Dendritic cell treated with granulocyte-macrophage colony-stimulating factor and Interleukin-4, amounts not matched to agents 40 ng/mL and 50 ng/mL, for 4 days (primary cell): ENCODE results near the gene POLR1H.
"Not testable (repeated sequence)": the region's sequence is repeated elsewhere in the genome, so short reads cannot be mapped to it uniquely, and the experiment has no call there.

Experiments
- H3K27ac Mint-ChIP-seq: one replicate; pipeline ENCODE4 v1.8.0; 2022; ENCODE audit warnings: mild to moderate bottlenecking, mixed read lengths
- H3K27me3 Mint-ChIP-seq: one replicate; pipeline ENCODE4 v1.8.0; 2022; ENCODE audit warnings: mild to moderate bottlenecking, mixed read lengths
- H3K36me3 Mint-ChIP-seq: one replicate; pipeline ENCODE4 v1.8.0; 2022; ENCODE audit warnings: low read depth, mixed read lengths
- H3K4me1 Mint-ChIP-seq: one replicate; pipeline ENCODE4 v1.8.0; 2022; ENCODE audit warnings: low read depth, mixed read lengths
- H3K4me3 Mint-ChIP-seq: one replicate; pipeline ENCODE4 v1.8.0; 2022; ENCODE audit warnings: mild to moderate bottlenecking, moderate library complexity, mixed read lengths
- H3K9me3 Mint-ChIP-seq: one replicate; pipeline ENCODE4 v1.8.0; 2022; ENCODE audit warnings: mixed read lengths
- intact Hi-C: fragments of 100-400 bp; cut with micrococcal nuclease; formaldehyde crosslinking; loops from one replicate; pipeline ENCODE4 v1.15.0; 2022

The POLR1H gene, protein sequence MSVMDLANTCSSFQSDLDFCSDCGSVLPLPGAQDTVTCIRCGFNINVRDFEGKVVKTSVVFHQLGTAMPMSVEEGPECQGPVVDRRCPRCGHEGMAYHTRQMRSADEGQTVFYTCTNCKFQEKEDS

DNA sequence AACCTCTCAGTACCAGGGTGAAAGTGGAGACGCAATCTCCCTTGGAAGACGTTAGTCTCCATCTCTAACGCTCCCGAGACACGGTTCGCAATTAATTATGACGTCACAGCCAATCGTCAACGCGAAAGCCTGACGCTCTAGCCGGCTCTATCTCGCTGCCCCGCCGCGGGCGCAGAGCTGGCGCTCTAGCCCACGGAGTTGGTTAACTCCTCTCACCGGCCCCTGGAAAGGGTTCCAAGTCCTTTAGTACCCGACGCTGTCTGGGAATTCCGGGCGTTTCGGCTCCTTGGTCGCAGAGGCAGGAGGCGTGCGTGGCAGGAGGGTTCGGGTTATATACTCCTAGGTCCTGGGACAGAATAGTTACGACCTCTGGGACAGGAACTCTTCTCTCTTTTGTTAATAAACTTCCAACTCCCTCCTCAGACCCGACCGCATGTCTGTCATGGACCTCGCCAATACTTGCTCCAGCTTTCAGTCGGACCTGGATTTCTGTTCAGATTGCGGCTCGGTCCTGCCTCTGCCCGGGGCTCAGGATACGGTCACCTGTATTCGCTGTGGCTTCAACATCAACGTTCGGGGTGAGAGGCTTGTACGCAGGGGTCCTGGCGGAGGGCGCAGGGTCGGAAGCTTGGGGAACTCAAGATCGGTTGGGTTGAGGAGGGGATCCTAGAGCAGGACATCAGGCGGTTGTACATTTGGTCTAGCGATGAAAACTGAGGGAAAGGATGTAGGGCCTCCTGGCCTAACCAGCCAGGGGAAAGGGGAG is at the start of gene POLR1H:
POLR1H (plus strand) TSS at position 174 of the 766 bp plus-strand sequence; CDS start at position 434, 260 bp downstream.
- Mint-ChIP-seq H3K4me1 (peaks cover 32% of the 10 kb centered on the region), H3K27me3 (no peaks in the 10 kb centered on the region), H3K36me3 (peaks cover 35% of the 10 kb centered on the region), H3K27ac (peak within 1 kb of the TSS; percentile 97), H3K9me3 (no peaks in the 10 kb centered on the region), H3K4me3 (peak within 1 kb of the TSS; percentile 97)
- intact Hi-C loops: loop anchor here (2.0 to 10.0 kb wide), 2 partner anchors 42 to 116 kb away; partner anchors contain the start of gene HLA-A

- peaks cover 7% of the 10 kb centered on the region for H3K36me3 Mint-ChIP-seq
- intact Hi-C loops: loop anchor here (1.0 to 5.0 kb wide), 2 partner anchors 36 to 165 kb away; no protein-coding TSS in a partner anchor
- H3K9me3 Mint-ChIP-seq: no peaks in the 10 kb centered on the region
- H3K27ac Mint-ChIP-seq: no peak overlapping the region
- no peaks in the 10 kb centered on the region for H3K4me1 Mint-ChIP-seq
- peaks cover 11% of the 10 kb centered on the region for H3K27me3 Mint-ChIP-seq
- H3K4me3 Mint-ChIP-seq: no peak overlapping the region
Measured at GRCh38 chr6:30013291-30013922, 47.7 kb upstream of the POLR1H start.

GRCh38 chr6:30019819-30020218 is 41.2 kb upstream of the POLR1H start:
- peaks cover 9% of the 10 kb centered on the region for H3K4me1 Mint-ChIP-seq
- H3K36me3 Mint-ChIP-seq: no peaks in the 10 kb centered on the region
- H3K4me3 Mint-ChIP-seq: no peak overlapping the region
- H3K27ac Mint-ChIP-seq: no peak overlapping the region
- H3K9me3 Mint-ChIP-seq: no peaks in the 10 kb centered on the region
- intact Hi-C loops: no loop called here
- no peaks in the 10 kb centered on the region for H3K27me3 Mint-ChIP-seq

DNA sequence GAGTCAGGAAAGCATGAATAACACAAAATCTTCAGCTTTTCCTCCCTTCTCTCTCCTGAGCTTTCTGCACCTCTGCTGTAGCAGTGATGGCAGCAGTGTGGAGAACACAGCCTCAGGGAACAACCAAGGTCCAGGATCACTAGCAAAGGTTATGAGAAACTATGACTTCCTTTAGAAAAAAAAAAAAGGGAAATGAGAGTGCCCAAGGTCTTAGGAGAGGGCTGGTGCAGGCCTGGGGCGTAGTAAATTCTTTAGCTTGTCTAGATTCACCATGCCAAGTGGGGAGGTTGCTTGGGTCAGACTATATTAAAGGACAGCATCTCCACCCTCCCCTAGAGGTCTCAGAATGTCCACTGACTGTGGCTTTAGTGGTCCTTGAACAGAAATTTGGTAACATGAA is 40.4 kb upstream of the POLR1H start:
- no peaks in the 10 kb centered on the region for H3K9me3 Mint-ChIP-seq
- no peak overlapping the region for H3K4me3 Mint-ChIP-seq
- H3K27ac Mint-ChIP-seq: no peak overlapping the region
- intact Hi-C loops: no loop called here
- H3K27me3 Mint-ChIP-seq: no peaks in the 10 kb centered on the region
- peaks cover 9% of the 10 kb centered on the region for H3K4me1 Mint-ChIP-seq
- H3K36me3 Mint-ChIP-seq: no peaks in the 10 kb centered on the region

DNA sequence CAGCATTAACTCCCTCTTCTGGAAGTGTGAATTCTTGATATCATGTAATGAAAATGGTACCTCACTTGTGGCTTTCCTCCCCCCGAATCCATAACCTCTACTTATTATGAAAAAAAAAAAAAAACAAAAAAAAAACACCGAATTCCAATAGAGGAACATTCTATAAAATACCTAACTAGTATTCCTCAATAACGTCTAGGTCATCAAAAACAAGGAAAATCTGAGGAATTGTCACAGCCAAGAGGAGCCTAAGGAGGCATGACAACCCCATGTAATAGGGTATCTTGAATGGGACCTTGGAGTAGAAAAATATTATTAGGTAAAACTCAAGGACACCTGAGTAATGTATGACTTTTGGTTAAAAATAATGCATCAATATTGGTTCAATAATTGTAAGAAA is 38.9 kb upstream of the POLR1H start:
- Mint-ChIP-seq H3K27me3 (no peaks in the 10 kb centered on the region), H3K36me3 (no peaks in the 10 kb centered on the region), H3K4me1 (peaks cover 9% of the 10 kb centered on the region), H3K9me3 (no peaks in the 10 kb centered on the region), H3K27ac (no peak overlapping the region), H3K4me3 (no peak overlapping the region)
- intact Hi-C loops: no loop called here

DNA sequence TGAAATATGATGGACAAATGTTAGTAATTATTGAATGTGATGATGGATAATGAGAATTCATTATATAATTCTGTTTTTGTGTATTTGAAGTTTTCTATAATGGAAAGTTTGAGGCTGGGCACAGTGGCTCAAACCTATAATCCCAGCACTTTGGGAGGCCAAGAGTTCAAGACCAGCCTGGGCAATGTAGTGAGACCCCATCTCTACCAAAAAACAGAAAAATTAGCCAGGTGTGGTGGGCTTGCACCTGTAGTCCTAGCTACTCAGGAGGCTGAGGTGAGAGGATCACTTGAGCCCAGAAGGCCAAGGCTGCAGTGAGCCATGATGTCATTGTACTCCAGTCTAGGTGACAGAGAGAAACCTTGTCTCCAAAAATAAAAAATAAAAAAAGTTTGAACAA is 38.4 kb upstream of the POLR1H start:
- H3K36me3 Mint-ChIP-seq, H3K4me1 Mint-ChIP-seq, H3K27me3 Mint-ChIP-seq, intact Hi-C loops, H3K9me3 Mint-ChIP-seq, H3K4me3 Mint-ChIP-seq, H3K27ac Mint-ChIP-seq: not testable (repeated sequence)

- intact Hi-C loops: no loop called here
- Mint-ChIP-seq H3K36me3 (no peaks in the 10 kb centered on the region), H3K4me1 (peaks cover 13% of the 10 kb centered on the region)
Measured at GRCh38 chr6:30025186-30025585, 35.9 kb upstream of the POLR1H start.

DNA sequence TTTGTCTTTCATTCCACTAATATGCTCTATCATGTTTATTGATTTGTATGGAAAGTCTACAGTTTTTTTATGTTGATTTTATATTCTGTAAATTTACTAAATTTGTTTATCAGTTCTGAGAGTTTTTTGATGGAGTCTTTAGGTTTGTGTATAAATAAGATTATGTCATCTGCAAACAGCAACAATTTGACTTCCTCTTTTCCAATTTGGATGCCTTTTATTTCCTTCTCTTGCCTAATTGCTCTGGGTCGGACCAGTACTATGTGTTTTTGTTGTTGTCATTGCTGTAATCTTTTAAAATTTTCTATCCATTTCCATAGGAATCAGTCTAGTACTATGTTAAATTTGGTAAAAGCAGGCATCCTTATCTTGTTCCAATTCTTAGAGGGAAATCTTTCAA is 31.5 kb upstream of the POLR1H start:
- H3K9me3 Mint-ChIP-seq: no peaks in the 10 kb centered on the region
- H3K36me3 Mint-ChIP-seq: peaks cover under 1% of the 10 kb centered on the region
- intact Hi-C loops: no loop called here
- H3K27ac Mint-ChIP-seq: no peak overlapping the region
- H3K27me3 Mint-ChIP-seq: no peaks in the 10 kb centered on the region
- no peak overlapping the region for H3K4me3 Mint-ChIP-seq
- H3K4me1 Mint-ChIP-seq: peaks cover 15% of the 10 kb centered on the region

More at GRCh38 chr6:30025186-30025585, 35.9 kb upstream of the POLR1H start:
- H3K4me3 Mint-ChIP-seq: no peak overlapping the region
- H3K27me3 Mint-ChIP-seq: no peaks in the 10 kb centered on the region
- no peaks in the 10 kb centered on the region for H3K9me3 Mint-ChIP-seq
- no peak overlapping the region for H3K27ac Mint-ChIP-seq

DNA sequence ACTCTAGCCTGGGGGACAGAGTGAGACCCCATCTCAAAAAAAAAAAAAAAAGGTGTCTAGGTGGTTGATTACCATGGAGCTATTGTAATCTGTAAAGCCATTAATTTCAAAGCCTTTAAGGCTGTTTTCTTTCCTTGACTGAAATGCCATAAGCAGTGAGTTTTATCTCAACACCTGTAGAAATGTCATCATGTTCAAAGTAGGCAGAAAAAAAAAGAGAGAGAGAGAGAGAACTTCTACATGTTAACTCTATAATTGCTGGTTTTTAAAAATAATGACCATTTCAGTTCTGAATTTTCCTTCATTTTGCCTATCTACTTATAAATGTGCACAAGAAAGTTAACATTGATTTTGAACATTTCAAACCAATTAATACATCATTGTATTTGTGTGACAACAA is 29.7 kb upstream of the POLR1H start:
- Mint-ChIP-seq H3K9me3 (no peaks in the 10 kb centered on the region), H3K4me3 (no peak overlapping the region), H3K4me1 (peaks cover 15% of the 10 kb centered on the region), H3K27me3 (no peaks in the 10 kb centered on the region), H3K36me3 (peaks cover 6% of the 10 kb centered on the region), H3K27ac (no peak overlapping the region)
- intact Hi-C loops: no loop called here

DNA sequence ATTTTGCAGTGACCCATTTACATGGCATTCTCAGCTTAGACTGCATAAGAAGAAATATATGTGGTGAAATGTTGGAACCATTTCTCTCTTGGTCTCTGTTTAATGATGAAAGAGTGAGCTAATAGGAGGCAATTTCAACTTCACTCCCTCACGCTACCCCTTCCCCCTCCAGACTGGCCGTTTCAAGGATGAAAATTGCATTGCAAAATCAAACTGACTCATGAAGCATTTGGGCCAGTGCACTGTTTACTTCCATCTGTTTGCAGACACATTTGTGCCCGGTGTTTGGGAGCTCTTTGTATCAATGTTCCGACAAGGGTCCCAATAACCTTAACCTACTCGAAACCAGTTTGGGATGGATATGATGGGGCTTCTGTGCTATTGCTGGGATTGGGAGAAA is 27.6 kb upstream of the POLR1H start:
- intact Hi-C loops, H3K27ac Mint-ChIP-seq, H3K9me3 Mint-ChIP-seq, H3K27me3 Mint-ChIP-seq, H3K36me3 Mint-ChIP-seq, H3K4me3 Mint-ChIP-seq: not testable (repeated sequence)
- H3K4me1 Mint-ChIP-seq: peaks cover 15% of the 10 kb centered on the region

- no peak overlapping the region for H3K27ac Mint-ChIP-seq
- intact Hi-C loops: no loop called here
- H3K9me3 Mint-ChIP-seq: no peaks in the 10 kb centered on the region
- peaks cover 6% of the 10 kb centered on the region for H3K36me3 Mint-ChIP-seq
- H3K4me3 Mint-ChIP-seq: no peak overlapping the region
- no peaks in the 10 kb centered on the region for H3K27me3 Mint-ChIP-seq
- H3K4me1 Mint-ChIP-seq: peaks cover 10% of the 10 kb centered on the region
Measured at GRCh38 chr6:30035784-30036183, 25.3 kb upstream of the POLR1H start.

- intact Hi-C loops: no loop called here
- H3K4me1 Mint-ChIP-seq: peaks cover 12% of the 10 kb centered on the region
- no peak overlapping the region for H3K4me3 Mint-ChIP-seq
- H3K9me3 Mint-ChIP-seq: no peaks in the 10 kb centered on the region
- peaks cover 6% of the 10 kb centered on the region for H3K36me3 Mint-ChIP-seq
- H3K27me3 Mint-ChIP-seq: no peaks in the 10 kb centered on the region
- no peak overlapping the region for H3K27ac Mint-ChIP-seq
Measured at GRCh38 chr6:30037182-30037788, 23.8 kb upstream of the POLR1H start.

DNA sequence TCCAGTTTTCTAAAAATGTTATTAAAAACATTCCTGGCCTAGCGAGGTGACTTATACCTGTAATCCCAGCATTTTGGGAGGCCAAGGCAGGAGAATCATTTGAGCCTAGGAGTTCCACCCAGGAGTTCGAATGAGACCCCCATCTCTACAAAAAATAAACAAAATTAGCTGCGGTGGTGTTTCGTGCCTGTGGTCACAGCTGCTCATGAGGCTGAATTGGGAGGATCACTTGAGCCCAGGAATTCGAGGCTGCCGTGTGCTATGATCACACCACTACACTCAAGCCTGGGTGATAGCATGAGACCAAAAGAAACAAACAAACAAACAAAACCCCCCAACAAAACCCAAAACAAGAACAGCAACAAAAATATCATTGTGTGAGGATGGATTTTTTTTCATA is 19.8 kb upstream of the POLR1H start:
- Mint-ChIP-seq H3K4me3 (no peak overlapping the region), H3K36me3 (no peaks in the 10 kb centered on the region), H3K4me1 (peaks cover 14% of the 10 kb centered on the region), H3K27me3 (no peaks in the 10 kb centered on the region), H3K27ac (no peak overlapping the region), H3K9me3 (no peaks in the 10 kb centered on the region)
- intact Hi-C loops: no loop called here

DNA sequence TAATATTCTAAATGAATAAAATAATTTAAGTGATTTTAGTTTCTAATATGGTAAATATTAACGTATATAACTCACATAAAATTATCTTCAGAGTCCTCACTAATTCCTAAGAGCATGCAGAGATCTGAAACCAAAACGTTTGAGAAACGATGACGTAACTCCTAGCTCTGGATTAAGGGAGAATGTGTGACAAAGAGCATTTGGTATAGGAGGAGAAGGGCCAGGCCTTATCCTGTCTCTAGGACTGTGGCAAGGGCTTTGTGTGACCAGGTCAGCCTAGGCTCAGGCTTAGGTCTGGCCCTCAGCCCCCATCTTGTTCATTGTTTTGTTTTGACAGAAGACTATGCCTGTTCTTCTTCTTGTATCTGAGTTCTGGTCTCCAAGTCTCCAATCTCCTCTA is 19.2 kb upstream of the POLR1H start:
- Mint-ChIP-seq H3K9me3 (no peaks in the 10 kb centered on the region), H3K27me3 (no peaks in the 10 kb centered on the region), H3K4me1 (peaks cover 15% of the 10 kb centered on the region), H3K27ac (no peak overlapping the region), H3K36me3 (no peaks in the 10 kb centered on the region), H3K4me3 (no peak overlapping the region)
- intact Hi-C loops: no loop called here
